GM19035 (cell line): ENCODE measurements around the gene MROH8.

Experiments
- ATAC-seq: cut with Tn5 transposase; IDR thresholded peaks from one replicate; pipeline ENCODE4 v1.9.1; 2021; ENCODE audit not compliant: unreplicated experiment

MROH8 gene

GRCh38 chr20:37200376-37200775 is 21.0 kb upstream of the MROH8 start:
- no peak for ATAC-seq

DNA sequence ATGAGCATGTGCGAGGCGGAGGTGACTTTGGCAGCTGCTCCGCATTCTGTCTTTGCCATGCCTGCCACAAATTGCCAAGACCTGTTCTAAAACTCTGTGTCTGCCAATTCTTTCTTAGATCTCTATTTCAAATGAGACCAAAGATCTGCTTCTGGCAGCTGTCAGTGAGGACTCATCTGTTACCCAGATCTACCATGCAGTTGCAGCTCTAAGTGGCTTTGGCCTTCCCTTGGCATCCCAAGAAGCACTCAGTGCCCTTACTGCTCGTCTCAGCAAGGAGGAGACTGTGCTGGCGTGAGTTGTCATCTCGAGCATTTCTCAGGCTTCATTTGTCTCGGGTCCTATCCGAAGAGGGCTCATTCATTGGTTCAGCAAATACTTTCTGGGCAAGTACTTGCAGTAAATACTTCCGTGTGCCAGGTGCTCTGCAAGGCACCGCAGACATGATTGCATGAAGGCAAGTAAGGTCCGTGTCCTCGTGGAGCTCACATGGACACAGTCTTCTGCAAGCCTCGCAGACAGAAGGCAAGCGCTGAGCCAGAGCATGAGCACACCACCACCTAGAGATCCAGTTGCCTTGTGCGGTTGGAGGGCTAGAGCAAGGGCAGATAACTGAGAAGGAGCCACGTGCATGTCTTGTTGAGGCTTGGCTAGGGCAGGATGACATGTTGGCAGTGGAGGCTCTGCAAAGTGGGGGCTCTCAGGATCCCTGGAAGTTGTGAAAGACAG is 19.7 kb upstream of the MROH8 start:
- no peak for ATAC-seq

- no peak for ATAC-seq
Measured at GRCh38 chr20:37194621-37195417, 15.5 kb upstream of the MROH8 start.

- no peak for ATAC-seq
Measured at GRCh38 chr20:37193821-37194220, 14.5 kb upstream of the MROH8 start.

GRCh38 chr20:37193226-37193625 is 13.9 kb upstream of the MROH8 start:
- ATAC-seq = no peak

- ATAC-seq = no peak
Measured at GRCh38 chr20:37192137-37192854, 12.9 kb upstream of the MROH8 start.

- no peak for ATAC-seq
Measured at GRCh38 chr20:37190354-37191112, 11.2 kb upstream of the MROH8 start.

DNA sequence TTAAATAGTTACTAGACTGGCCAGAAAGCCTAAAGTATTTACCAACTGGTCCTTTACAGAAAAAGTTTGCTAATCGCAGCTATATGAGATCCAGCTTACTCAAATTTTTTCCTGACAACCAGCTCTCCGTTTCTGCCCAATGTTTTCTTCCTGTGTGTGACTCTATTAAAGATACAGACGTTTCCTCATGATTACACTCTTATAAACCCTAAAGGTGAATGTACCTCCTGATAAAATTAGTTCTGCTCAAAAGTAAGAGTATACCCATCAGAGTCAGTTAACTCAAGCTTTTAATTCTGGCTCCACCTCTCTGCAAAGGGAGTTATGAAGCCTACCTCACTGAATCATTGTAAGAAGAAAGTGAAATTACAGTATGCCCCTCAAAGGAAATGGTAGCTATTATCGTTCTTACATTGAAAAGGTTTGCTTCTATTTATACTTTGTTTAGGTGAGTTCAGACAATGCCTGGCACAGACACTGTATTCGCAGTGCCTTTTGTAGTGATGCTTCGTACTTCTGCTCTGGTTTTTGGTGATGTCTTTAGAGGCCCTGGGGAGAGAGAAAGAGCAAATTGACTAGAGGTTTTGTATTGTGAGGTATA is 10.2 kb upstream of the MROH8 start:
- no peak for ATAC-seq

DNA sequence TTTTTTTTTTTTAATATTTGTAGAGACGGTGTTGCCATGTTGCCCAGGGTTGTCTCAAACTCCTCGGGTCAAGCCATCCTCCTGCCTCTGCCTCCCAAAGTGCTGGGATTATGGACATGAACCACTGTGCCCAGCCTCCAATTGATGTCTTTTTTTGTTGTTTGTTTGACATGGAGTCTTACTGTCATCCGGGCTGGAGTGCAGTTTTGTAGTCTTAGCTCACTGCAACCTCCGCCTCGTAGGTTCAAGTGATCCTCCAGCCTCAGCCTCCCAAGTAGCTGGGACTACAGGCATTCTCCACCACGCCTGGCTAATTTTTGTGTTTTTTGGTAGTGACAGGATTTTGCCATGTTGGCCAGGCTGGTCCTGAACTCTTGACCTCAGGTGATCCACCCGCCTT is 9.4 kb upstream of the MROH8 start:
- no peak for ATAC-seq

DNA sequence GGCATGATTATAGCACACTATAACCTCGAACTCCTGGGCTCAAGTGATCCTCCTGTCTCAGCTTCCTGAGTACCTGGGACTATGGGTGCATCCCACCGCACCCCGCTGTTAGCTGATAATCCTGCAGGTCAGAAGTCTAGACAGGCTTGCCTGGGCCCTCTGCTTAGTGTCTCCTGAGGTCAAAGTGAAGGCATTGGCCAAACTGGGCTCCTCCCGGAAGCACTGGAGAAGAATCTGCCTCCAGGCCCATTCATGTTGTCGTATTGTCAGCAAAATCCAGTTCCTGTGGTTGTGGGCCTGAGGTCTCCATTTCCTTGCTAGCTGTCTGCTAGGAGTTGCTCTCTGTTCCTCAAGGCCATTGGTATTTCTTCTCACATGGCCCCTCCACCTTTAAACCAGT is 6.3 kb upstream of the MROH8 start:
- ATAC-seq = no peak

- no peak for ATAC-seq
Measured at GRCh38 chr20:37179683-37180524, 556 bp upstream of the MROH8 start.

GRCh38 chr20:37172836-37173235 is 6.5 kb downstream of the MROH8 start:
- no peak for ATAC-seq

DNA sequence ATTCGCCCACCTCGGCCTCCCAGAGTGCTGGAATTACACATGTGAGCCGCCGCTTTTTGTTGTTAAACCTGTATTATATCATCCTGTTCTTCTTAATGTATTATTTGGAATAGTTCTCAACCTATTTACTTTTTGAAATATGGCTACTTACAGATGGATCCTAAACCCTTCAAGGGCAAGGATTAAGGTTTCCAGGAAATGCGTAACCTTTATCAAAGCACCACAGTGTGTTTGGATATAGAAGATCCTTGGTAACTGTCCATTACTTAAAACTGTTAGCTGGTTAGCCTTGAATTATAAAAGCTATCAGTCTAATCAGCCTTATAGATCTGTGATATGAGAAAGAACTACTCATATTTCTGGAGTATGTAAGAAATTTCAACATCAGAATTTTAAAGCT is 12.5 kb downstream of the MROH8 start:
- no peak for ATAC-seq

- ATAC-seq = no peak
Measured at GRCh38 chr20:37165031-37165430, 14.3 kb downstream of the MROH8 start.

GRCh38 chr20:37163832-37164554 is 15.4 kb downstream of the MROH8 start:
- no peak for ATAC-seq

DNA sequence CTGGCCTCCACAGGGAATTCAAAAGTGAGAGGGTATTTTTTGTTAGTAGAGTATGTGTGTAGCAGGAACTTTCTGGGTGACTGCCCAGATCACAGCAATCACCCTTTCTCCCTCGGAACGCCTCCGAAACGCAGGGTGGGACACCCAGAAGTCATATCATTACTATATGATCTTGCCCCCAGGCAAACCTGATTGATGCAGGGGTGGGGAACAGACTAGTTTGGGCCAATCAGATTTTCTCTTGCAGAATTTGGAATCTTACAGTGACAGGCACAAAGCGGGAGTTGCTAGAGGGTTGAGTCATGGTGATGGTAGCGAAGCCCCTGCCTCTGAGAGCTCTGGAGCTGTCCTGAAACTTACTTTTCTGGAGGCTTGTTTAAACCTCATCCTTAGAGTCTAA is 16.7 kb downstream of the MROH8 start:
- no peak for ATAC-seq

- no peak for ATAC-seq
Measured at GRCh38 chr20:37161830-37162549, 17.4 kb downstream of the MROH8 start.

GRCh38 chr20:37160683-37161082 is 18.7 kb downstream of the MROH8 start:
- no peak for ATAC-seq

DNA sequence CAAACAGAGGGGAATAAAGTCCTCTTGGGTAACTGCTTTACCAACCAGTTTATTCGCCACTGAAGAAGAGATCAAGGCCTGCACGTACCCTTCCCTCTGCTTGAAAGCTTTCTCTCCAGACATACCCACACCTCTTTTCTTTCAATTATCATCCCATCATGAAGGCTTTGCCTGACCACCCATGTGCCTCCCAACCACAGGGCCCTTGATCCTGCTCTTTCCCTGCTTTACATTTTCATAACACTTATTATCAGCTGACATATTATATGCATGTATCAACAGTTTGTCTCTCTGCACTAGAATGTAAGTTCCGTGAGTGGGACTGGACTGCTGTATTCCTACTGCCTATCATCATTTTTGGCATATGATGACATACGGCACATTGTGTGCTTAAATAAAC is 21.1 kb downstream of the MROH8 start:
- ATAC-seq = no peak
